Endothelial cell of umbilical vein (primary cell): ENCODE results near the gene MTA2. TPM values are rescaled to one million over a fixed set of nuclear protein-coding genes. Genes with fewer than 3 reads are reported as not detected.

Source experiments
- BruUV-seq: library from RNA; stranded (reverse); fragments of 400-500 nt; replicated peaks from 2 replicates; lab custom pipeline; 2021; lab: Mats Ljungman, UMichigan
- CTCF ChIA-PET: fragments of 300-600, 350-600 bp; sonication (Branson Sonifier 250); formaldehyde crosslinking; loops from one replicate; lab custom pipeline; 2021; ENCODE audit warnings: antibody characterized with exemption, inconsistent platforms; lab: Charles Lee
- POLR2A ChIA-PET: fragments of 300-600, 350-600 bp; sonication (Branson Sonifier 250); formaldehyde crosslinking; loops from one replicate; lab custom pipeline; 2021; ENCODE audit warnings: antibody characterized with exemption, inconsistent platforms; lab: Charles Lee
- DNase-seq: peaks from one replicate; pipeline ENCODE4 v3.0.0-alpha.2; 2011; ENCODE audit warnings: low read depth, low spot score
- FAIRE-seq: peaks from 2 replicates; lab custom pipeline; 2011; peaks lifted over from hg19 to GRCh38; lab: Jason Lieb, UNC
- H2AFZ ChIP-seq: 2 replicates; pipeline ENCODE4 v1.6.0; 2012; ENCODE audit warnings: low read depth, low read length, control low read depth, inconsistent platforms
- H3K27ac ChIP-seq: 2 replicates; pipeline ENCODE4 v1.5.1; 2011; ENCODE audit warnings: low read depth, mild to moderate bottlenecking, control low read depth, low read length, moderate library complexity; ENCODE audit not compliant: insufficient read depth
- H3K27me3 ChIP-seq, 2 experiments: 2 replicates each; pipeline versions ENCODE4 v1.6.0 to v1.6.1; 2011; ENCODE audit warnings: low read length in 2 of 2, mixed read lengths in 1 of 2; ENCODE audit not compliant: control insufficient read depth in 2 of 2, insufficient read depth in 2 of 2
- H3K36me3 ChIP-seq, 2 experiments: 2 replicates in 1 of 2; 3 replicates in 1 of 2; pipeline ENCODE4 v1.5.1; 2011; ENCODE audit warnings: low read length in 2 of 2, mild to moderate bottlenecking in 1 of 2, moderate library complexity in 1 of 2; ENCODE audit not compliant: control insufficient read depth in 2 of 2, insufficient read depth in 2 of 2; ENCODE audit errors: extremely low read depth in 1 of 2
- H3K4me1 ChIP-seq: 3 replicates; pipeline ENCODE4 v1.5.1; 2011; ENCODE audit warnings: mild to moderate bottlenecking, low read length; ENCODE audit not compliant: control insufficient read depth, insufficient read depth; ENCODE audit errors: extremely low read depth
- H3K4me2 ChIP-seq: 2 replicates; pipeline ENCODE4 v1.6.1; 2011; ENCODE audit warnings: low read length, control low read depth, mixed read lengths; ENCODE audit not compliant: insufficient read depth
- H3K4me3 ChIP-seq, 3 experiments: fragments of 200-600 bp in 1 of 3; sonication (generic), shearing (Covaris generic) in 1 of 3; replicated peaks in 1 of 3; 2 replicates each; pipeline ENCODE4 v1.5.1; 2011 to 2016; ENCODE audit warnings: control low read depth in 3 of 3, low read length in 3 of 3, mild to moderate bottlenecking in 2 of 3, inconsistent platforms in 1 of 3, low read depth in 1 of 3, moderate library complexity in 1 of 3; ENCODE audit not compliant: insufficient read depth in 1 of 3
- H3K79me2 ChIP-seq: 2 replicates; pipeline ENCODE4 v1.6.0; 2012; ENCODE audit warnings: low read length, inconsistent platforms; ENCODE audit not compliant: control insufficient read depth, insufficient read depth
- H3K9ac ChIP-seq: replicated peaks from 2 replicates; pipeline ENCODE3; 2011; ENCODE audit warnings: low read length, control low read depth; ENCODE audit not compliant: insufficient read depth; ENCODE audit errors: extremely low read depth
- H3K9me1 ChIP-seq: replicated peaks from 3 replicates; pipeline ENCODE4 v1.6.0; 2011; ENCODE audit warnings: mild to moderate bottlenecking, low read length; ENCODE audit not compliant: control insufficient read depth, insufficient read depth; ENCODE audit errors: extremely low read depth
- H3K9me3 ChIP-seq: replicated peaks from 2 replicates; pipeline ENCODE4 v1.5.1; 2012; ENCODE audit warnings: low read length, inconsistent platforms; ENCODE audit not compliant: control insufficient read depth, insufficient read depth
- H4K20me1 ChIP-seq: replicated peaks from 2 replicates; pipeline ENCODE3; 2011; ENCODE audit warnings: mild to moderate bottlenecking, low read length; ENCODE audit not compliant: control insufficient read depth, insufficient read depth; ENCODE audit errors: extremely low read depth
- dilution Hi-C: fragments of 300-500 bp; cut with MboI; formaldehyde crosslinking; loops from one replicate; pipeline ENCODE4 v1.15.0; 2019; ENCODE audit warnings: low sequenced_read_pairs; ENCODE audit not compliant: extremely low pct_ligation_motif_present
- intact Hi-C: fragments of 100-400 bp; cut with micrococcal nuclease; formaldehyde crosslinking; loops from one replicate; pipeline ENCODE4 v1.10.0; 2022
- polyA plus RNA-seq, 4 experiments: library from polyadenylated mRNA; depleted of rRNA in 3 of 4; stranded (reverse) in 3 of 4; unstranded in 1 of 4; fragments of >200 nt; gene quantifications; 2 replicates each; pipeline versions ENCODE4 v1.2.1 to v1.2.3, GENCODE V29; 2011 to 2012; ENCODE audit warnings: missing spikeins in 1 of 4
- total RNA-seq: library from RNA; stranded (reverse); gene quantifications from 2 replicates; pipeline ENCODE4 v1.2.3, GENCODE V29; 2021
- TF ChIP-seq, protein P1 (sequence below), 2 donors: IDR thresholded peaks; 1 replicate in 1 of 2; 2 replicates in 1 of 2; pipeline ENCODE4 v1.5.1; 2011; ENCODE audit warnings: low read length in 2 of 2, mild to moderate bottlenecking in 2 of 2, moderate library complexity in 2 of 2, control low read depth in 1 of 2, inconsistent platforms in 1 of 2, low read depth in 1 of 2; ENCODE audit not compliant: insufficient read depth in 1 of 2; ENCODE audit errors: extremely low read depth in 1 of 2

MTA2 gene
- total and polyA plus RNA-seq, 2 donors (not counting 3 experiments of a cell fraction or from before 2014, with no cell fraction given), result 40.4 to 166 TPM

DNA sequence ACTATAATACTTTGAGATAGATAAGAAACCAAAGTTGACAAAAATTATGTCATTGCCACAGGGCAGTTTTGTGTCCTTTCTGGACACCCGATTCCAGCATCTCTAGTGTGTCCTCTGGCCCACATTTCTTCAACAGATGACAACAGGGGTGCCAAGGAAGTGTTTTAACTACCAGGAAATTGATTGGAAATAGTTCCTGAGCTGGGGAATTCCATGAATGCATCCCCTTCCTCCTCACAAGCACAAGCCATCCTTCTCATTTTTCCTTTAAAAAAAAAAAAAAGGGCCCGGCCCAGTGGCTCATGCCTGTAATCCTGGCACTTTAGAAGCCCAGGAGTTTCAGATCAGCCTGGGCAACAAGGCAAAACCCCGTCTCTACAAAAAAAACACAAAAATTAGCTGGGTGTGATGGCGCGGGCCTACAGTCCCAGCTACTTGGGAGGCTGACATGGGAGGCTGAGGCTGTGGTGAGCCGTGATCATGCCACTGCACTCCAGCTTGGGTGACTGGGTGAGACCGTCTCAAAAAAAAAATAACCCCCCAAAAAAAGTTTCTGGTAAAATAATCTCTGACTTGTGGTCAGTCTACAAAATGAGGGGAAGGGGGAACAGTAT lies 20.9 kb upstream of the MTA2 start:
- POLR2A ChIA-PET, result interaction anchor here (1.1 to 3.1 kb wide), 3 partner anchors 21 to 42 kb away, joined by 5 to 14 read pairs (median 8); partner anchors contain the start of genes C11orf98, CSKMT, MTA2 and TUT1
- CTCF ChIA-PET, result interaction anchor here (0.5 to 2.2 kb wide), 6 partner anchors 10 to 228 kb away, joined by 3 to 30 read pairs (median 6); partner anchors contain the start of genes EML3, ROM1 and TUT1
- no peaks in the 10 kb centered on the region for H3K9me1 ChIP-seq
- dilution Hi-C loops, result no loop called here
- intact Hi-C loops, result loop anchor here (1.0 to 2.0 kb wide), 2 partner anchors 24 to 32 kb away; partner anchors contain the start of genes GANAB and TUT1
- peak overlapping the region; percentile 18 for H3K4me2 ChIP-seq
- peaks cover 8 to 23% of the 10 kb centered on the region in 2 experiments for H3K36me3 ChIP-seq
- H3K27ac ChIP-seq, result peak overlapping the region; percentile 88
- H3K9ac ChIP-seq, result peak overlapping the region; percentile 65
- no peaks in the 10 kb centered on the region for H3K9me3 ChIP-seq
- TSS peak; percentile 97 for BruUV-seq
- H3K4me1 ChIP-seq, result peaks cover 15% of the 10 kb centered on the region
- TF ChIP-seq, protein P1, sequence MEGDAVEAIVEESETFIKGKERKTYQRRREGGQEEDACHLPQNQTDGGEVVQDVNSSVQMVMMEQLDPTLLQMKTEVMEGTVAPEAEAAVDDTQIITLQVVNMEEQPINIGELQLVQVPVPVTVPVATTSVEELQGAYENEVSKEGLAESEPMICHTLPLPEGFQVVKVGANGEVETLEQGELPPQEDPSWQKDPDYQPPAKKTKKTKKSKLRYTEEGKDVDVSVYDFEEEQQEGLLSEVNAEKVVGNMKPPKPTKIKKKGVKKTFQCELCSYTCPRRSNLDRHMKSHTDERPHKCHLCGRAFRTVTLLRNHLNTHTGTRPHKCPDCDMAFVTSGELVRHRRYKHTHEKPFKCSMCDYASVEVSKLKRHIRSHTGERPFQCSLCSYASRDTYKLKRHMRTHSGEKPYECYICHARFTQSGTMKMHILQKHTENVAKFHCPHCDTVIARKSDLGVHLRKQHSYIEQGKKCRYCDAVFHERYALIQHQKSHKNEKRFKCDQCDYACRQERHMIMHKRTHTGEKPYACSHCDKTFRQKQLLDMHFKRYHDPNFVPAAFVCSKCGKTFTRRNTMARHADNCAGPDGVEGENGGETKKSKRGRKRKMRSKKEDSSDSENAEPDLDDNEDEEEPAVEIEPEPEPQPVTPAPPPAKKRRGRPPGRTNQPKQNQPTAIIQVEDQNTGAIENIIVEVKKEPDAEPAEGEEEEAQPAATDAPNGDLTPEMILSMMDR (IDR thresholded peaks at IDR 0.05; ENCODE audit: extremely low read depth in 1 of 2, insufficient read depth in 1 of 2, low read depth in 1 of 2, low read length in 2 of 2), result no peak
- H2AFZ ChIP-seq, result peak overlapping the region; percentile 41
- no peak overlapping the region for H3K4me3 ChIP-seq
- DNase-seq (no peak), FAIRE-seq (no peak)
- H4K20me1 ChIP-seq, result no peaks in the 10 kb centered on the region
- H3K79me2 ChIP-seq, result peaks cover 6% of the 10 kb centered on the region
- H3K27me3 ChIP-seq, result no peaks in the 10 kb centered on the region
